GM23338 (cell line): Measurements from ENCODE around the gene DCDC2. TPM values are rescaled to one million over a fixed set of nuclear protein-coding genes. Genes with fewer than 3 reads are reported as not detected.

Experiments used
- ATAC-seq: fragments of 200-7000 bp; cut with Tn5 transposase; 3 replicates; pipeline ENCODE4 v1.9.1; 2020
- DNase-seq: peaks from one replicate; pipeline ENCODE4 v3.0.0-alpha.2; 2015; ENCODE audit warnings: low spot score
- H2AFZ ChIP-seq: fragments of 200-600 bp; sonication (generic); 2 replicates; pipeline ENCODE4 v1.8.0; 2016; ENCODE audit warnings: antibody characterized with exemption, mild to moderate bottlenecking, moderate library complexity
- H3F3A ChIP-seq: fragments of 200-600 bp; sonication (generic); replicated peaks from 2 replicates; pipeline ENCODE4 v1.8.0; 2017; ENCODE audit warnings: antibody characterized with exemption, mixed run types, low read depth
- H3K27ac ChIP-seq: fragments of 200-600 bp; sonication (generic); 2 replicates; pipeline ENCODE4 v1.6.1; 2016; ENCODE audit warnings: low read depth
- H3K27me3 ChIP-seq: fragments of 200-600 bp; sonication (generic); 2 replicates; pipeline ENCODE4 v1.8.0; 2016; ENCODE audit warnings: mild to moderate bottlenecking, mixed run types, moderate library complexity; ENCODE audit not compliant: insufficient read depth
- H3K36me3 ChIP-seq: fragments of 200-600 bp; sonication (generic); 2 replicates; pipeline ENCODE4 v1.8.0; 2016; ENCODE audit warnings: mild to moderate bottlenecking; ENCODE audit not compliant: insufficient read depth
- H3K4me1 ChIP-seq: fragments of 200-600 bp; sonication (generic); 2 replicates; pipeline ENCODE4 v1.8.0; 2016; ENCODE audit warnings: mild to moderate bottlenecking, moderate library complexity; ENCODE audit not compliant: insufficient read depth
- H3K4me2 ChIP-seq: fragments of 200-600 bp; sonication (generic); 2 replicates; pipeline ENCODE4 v1.7.1; 2017; ENCODE audit warnings: mixed run types
- H3K4me3 ChIP-seq: fragments of 200-600 bp; sonication (generic); 2 replicates; pipeline ENCODE4 v1.6.1; 2016; ENCODE audit warnings: mixed run types
- H3K79me2 ChIP-seq: fragments of 200-600 bp; sonication (generic); replicated peaks from 2 replicates; pipeline ENCODE4 v1.8.0; 2017; ENCODE audit warnings: mild to moderate bottlenecking; ENCODE audit not compliant: insufficient read depth
- H3K9me2 ChIP-seq: fragments of 200-600 bp; sonication (generic); 2 replicates; pipeline ENCODE4 v1.8.0; 2017; ENCODE audit not compliant: insufficient read depth
- H4K20me1 ChIP-seq: fragments of 200-600 bp; sonication (generic); replicated peaks from 2 replicates; pipeline ENCODE4 v1.8.0; 2017; ENCODE audit warnings: mild to moderate bottlenecking; ENCODE audit not compliant: insufficient read depth
- H3K27ac Mint-ChIP-seq: 2 replicates; pipeline ENCODE4 v1.8.0; 2020; ENCODE audit warnings: inconsistent platforms, mild to moderate bottlenecking, moderate library complexity, mixed read lengths
- H3K27me3 Mint-ChIP-seq: 3 replicates; pipeline ENCODE4 v1.8.0; 2022; ENCODE audit warnings: low read depth, mild to moderate bottlenecking, moderate library complexity, mixed read lengths, inconsistent platforms; ENCODE audit not compliant: insufficient read depth, poor library complexity
- H3K36me3 Mint-ChIP-seq: 3 replicates; pipeline ENCODE4 v1.8.0; 2021; ENCODE audit warnings: low read depth, mild to moderate bottlenecking, inconsistent platforms, moderate library complexity, mixed read lengths
- H3K4me1 Mint-ChIP-seq: 3 replicates; pipeline ENCODE4 v1.8.0; 2020; ENCODE audit warnings: mild to moderate bottlenecking, inconsistent platforms, mixed read lengths
- H3K4me3 Mint-ChIP-seq: 3 replicates; pipeline ENCODE4 v1.8.0; 2021; ENCODE audit warnings: moderate library complexity, mild to moderate bottlenecking, inconsistent platforms, mixed read lengths
- H3K9me3 Mint-ChIP-seq: 3 replicates; pipeline ENCODE4 v1.8.0; 2020; ENCODE audit warnings: moderate library complexity, mild to moderate bottlenecking, inconsistent platforms, mixed read lengths
- CREB1 ChIP-seq: fragments of 250-450 bp; sonication (Bioruptor Pico); IDR thresholded peaks from 2 replicates; pipeline ENCODE4 v1.5.0; 2020; ENCODE audit warnings: low read depth, mild to moderate bottlenecking, moderate library complexity
- CTCF ChIP-seq, 2 experiments: fragments of 200-600 bp in 1 of 2; sonication (generic) in 1 of 2; conservative IDR thresholded peaks; 2 replicates each; pipeline versions ENCODE4 v1.5.1 to v1.6.1; 2016 to 2017; ENCODE audit warnings: antibody characterized with exemption in 2 of 2, low read depth in 2 of 2, mild to moderate bottlenecking in 2 of 2, moderate library complexity in 1 of 2
- EZH2 ChIP-seq: fragments of 200-600 bp; sonication (generic); IDR thresholded peaks from one replicate; pipeline ENCODE4 v1.8.0; 2017; ENCODE audit warnings: antibody characterized with exemption, mild to moderate bottlenecking, low read depth; ENCODE audit not compliant: unreplicated experiment
- EZH2phosphoT487 ChIP-seq: fragments of 200-600 bp; sonication (generic); IDR thresholded peaks from one replicate; pipeline ENCODE4 v1.8.1; 2018; ENCODE audit warnings: antibody characterized with exemption; ENCODE audit not compliant: unreplicated experiment
- JUNB ChIP-seq: IDR thresholded peaks from one replicate; pipeline ENCODE4 v1.6.1; 2016; ENCODE audit warnings: antibody characterized with exemption; ENCODE audit not compliant: unreplicated experiment
- NANOG ChIP-seq: IDR thresholded peaks from 2 replicates; pipeline ENCODE4 v1.6.1; 2016; ENCODE audit warnings: antibody characterized with exemption, borderline replicate concordance
- POLR2AphosphoS5 ChIP-seq: IDR thresholded peaks from 2 replicates; pipeline ENCODE4 v1.6.1; 2016; ENCODE audit warnings: antibody characterized with exemption, low read depth
- STAT1 ChIP-seq: IDR thresholded peaks from one replicate; pipeline ENCODE4 v1.6.1; 2016; ENCODE audit warnings: antibody characterized with exemption; ENCODE audit not compliant: unreplicated experiment
- ZNF114 ChIP-seq: fragments of 250-450 bp; sonication (Bioruptor Pico); IDR thresholded peaks from 2 replicates; pipeline ENCODE4 v1.5.0; 2020; ENCODE audit warnings: mild to moderate bottlenecking, moderate library complexity
- ZNF331 ChIP-seq: fragments of 250-450 bp; sonication (Bioruptor Pico); IDR thresholded peaks from 2 replicates; pipeline ENCODE4 v1.5.0; 2020; ENCODE audit warnings: low read depth, mild to moderate bottlenecking, moderate library complexity
- polyA plus RNA-seq: library from polyadenylated mRNA; unstranded; fragments of >200 nt; fragmentation: Nextera tagmentation; extraction: Ambion mirVana; gene quantifications from 2 replicates; pipeline ENCODE4 v1.2.1, GENCODE V29; 2016
- total RNA-seq: library from RNA; depleted of rRNA; stranded (reverse); fragments of >200 nt; shearing (Covaris generic); gene quantifications from 2 replicates; pipeline ENCODE4 v1.2.3, GENCODE V29; 2014
- TF ChIP-seq, protein P1 (sequence below): IDR thresholded peaks from one replicate; pipeline ENCODE4 v1.6.1; 2018; ENCODE audit warnings: antibody characterized with exemption; ENCODE audit not compliant: unreplicated experiment
- TF ChIP-seq, protein P2 (sequence below): IDR thresholded peaks from 2 replicates; pipeline ENCODE4 v1.6.1; 2016; ENCODE audit warnings: antibody characterized with exemption
- TF ChIP-seq, protein P3 (sequence below): fragments of 250-450 bp; sonication (Bioruptor Pico); IDR thresholded peaks from 2 replicates; pipeline ENCODE4 v1.5.0; 2020; ENCODE audit warnings: mild to moderate bottlenecking, moderate library complexity

Gene DCDC2
- total and polyA plus RNA-seq, 2 experiments from 2014 or later: 0.59 to 0.79 TPM

GRCh38 chr6:24330137-24330732 is 27.6 kb downstream of the DCDC2 start (continued):
- no peak for TF ChIP-seq EZH2
- TF ChIP-seq ZNF331 (CRISPR knock-in tag): no peak
- no peak for TF ChIP-seq ZNF114 (CRISPR knock-in tag)

GRCh38 chr6:24329451-24329850 is 28.4 kb downstream of the DCDC2 start:
- TF ChIP-seq JUNB (no peak), CREB1 (CRISPR knock-in tag) (no peak), POLR2AphosphoS5 (no peak), EZH2 (no peak), STAT1 (no peak), ZNF331 (CRISPR knock-in tag) (no peak), ZNF114 (CRISPR knock-in tag) (no peak), EZH2phosphoT487 (no peak), NANOG (no peak), CTCF (conservative IDR thresholded peaks at IDR 0.05; ENCODE audit: low read depth in 2 of 2) (no peak)
- TF ChIP-seq, protein P1, sequence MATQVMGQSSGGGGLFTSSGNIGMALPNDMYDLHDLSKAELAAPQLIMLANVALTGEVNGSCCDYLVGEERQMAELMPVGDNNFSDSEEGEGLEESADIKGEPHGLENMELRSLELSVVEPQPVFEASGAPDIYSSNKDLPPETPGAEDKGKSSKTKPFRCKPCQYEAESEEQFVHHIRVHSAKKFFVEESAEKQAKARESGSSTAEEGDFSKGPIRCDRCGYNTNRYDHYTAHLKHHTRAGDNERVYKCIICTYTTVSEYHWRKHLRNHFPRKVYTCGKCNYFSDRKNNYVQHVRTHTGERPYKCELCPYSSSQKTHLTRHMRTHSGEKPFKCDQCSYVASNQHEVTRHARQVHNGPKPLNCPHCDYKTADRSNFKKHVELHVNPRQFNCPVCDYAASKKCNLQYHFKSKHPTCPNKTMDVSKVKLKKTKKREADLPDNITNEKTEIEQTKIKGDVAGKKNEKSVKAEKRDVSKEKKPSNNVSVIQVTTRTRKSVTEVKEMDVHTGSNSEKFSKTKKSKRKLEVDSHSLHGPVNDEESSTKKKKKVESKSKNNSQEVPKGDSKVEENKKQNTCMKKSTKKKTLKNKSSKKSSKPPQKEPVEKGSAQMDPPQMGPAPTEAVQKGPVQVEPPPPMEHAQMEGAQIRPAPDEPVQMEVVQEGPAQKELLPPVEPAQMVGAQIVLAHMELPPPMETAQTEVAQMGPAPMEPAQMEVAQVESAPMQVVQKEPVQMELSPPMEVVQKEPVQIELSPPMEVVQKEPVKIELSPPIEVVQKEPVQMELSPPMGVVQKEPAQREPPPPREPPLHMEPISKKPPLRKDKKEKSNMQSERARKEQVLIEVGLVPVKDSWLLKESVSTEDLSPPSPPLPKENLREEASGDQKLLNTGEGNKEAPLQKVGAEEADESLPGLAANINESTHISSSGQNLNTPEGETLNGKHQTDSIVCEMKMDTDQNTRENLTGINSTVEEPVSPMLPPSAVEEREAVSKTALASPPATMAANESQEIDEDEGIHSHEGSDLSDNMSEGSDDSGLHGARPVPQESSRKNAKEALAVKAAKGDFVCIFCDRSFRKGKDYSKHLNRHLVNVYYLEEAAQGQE: no peak
- TF ChIP-seq, protein P2, sequence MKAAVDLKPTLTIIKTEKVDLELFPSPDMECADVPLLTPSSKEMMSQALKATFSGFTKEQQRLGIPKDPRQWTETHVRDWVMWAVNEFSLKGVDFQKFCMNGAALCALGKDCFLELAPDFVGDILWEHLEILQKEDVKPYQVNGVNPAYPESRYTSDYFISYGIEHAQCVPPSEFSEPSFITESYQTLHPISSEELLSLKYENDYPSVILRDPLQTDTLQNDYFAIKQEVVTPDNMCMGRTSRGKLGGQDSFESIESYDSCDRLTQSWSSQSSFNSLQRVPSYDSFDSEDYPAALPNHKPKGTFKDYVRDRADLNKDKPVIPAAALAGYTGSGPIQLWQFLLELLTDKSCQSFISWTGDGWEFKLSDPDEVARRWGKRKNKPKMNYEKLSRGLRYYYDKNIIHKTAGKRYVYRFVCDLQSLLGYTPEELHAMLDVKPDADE: no peak
- TF ChIP-seq, protein P3, sequence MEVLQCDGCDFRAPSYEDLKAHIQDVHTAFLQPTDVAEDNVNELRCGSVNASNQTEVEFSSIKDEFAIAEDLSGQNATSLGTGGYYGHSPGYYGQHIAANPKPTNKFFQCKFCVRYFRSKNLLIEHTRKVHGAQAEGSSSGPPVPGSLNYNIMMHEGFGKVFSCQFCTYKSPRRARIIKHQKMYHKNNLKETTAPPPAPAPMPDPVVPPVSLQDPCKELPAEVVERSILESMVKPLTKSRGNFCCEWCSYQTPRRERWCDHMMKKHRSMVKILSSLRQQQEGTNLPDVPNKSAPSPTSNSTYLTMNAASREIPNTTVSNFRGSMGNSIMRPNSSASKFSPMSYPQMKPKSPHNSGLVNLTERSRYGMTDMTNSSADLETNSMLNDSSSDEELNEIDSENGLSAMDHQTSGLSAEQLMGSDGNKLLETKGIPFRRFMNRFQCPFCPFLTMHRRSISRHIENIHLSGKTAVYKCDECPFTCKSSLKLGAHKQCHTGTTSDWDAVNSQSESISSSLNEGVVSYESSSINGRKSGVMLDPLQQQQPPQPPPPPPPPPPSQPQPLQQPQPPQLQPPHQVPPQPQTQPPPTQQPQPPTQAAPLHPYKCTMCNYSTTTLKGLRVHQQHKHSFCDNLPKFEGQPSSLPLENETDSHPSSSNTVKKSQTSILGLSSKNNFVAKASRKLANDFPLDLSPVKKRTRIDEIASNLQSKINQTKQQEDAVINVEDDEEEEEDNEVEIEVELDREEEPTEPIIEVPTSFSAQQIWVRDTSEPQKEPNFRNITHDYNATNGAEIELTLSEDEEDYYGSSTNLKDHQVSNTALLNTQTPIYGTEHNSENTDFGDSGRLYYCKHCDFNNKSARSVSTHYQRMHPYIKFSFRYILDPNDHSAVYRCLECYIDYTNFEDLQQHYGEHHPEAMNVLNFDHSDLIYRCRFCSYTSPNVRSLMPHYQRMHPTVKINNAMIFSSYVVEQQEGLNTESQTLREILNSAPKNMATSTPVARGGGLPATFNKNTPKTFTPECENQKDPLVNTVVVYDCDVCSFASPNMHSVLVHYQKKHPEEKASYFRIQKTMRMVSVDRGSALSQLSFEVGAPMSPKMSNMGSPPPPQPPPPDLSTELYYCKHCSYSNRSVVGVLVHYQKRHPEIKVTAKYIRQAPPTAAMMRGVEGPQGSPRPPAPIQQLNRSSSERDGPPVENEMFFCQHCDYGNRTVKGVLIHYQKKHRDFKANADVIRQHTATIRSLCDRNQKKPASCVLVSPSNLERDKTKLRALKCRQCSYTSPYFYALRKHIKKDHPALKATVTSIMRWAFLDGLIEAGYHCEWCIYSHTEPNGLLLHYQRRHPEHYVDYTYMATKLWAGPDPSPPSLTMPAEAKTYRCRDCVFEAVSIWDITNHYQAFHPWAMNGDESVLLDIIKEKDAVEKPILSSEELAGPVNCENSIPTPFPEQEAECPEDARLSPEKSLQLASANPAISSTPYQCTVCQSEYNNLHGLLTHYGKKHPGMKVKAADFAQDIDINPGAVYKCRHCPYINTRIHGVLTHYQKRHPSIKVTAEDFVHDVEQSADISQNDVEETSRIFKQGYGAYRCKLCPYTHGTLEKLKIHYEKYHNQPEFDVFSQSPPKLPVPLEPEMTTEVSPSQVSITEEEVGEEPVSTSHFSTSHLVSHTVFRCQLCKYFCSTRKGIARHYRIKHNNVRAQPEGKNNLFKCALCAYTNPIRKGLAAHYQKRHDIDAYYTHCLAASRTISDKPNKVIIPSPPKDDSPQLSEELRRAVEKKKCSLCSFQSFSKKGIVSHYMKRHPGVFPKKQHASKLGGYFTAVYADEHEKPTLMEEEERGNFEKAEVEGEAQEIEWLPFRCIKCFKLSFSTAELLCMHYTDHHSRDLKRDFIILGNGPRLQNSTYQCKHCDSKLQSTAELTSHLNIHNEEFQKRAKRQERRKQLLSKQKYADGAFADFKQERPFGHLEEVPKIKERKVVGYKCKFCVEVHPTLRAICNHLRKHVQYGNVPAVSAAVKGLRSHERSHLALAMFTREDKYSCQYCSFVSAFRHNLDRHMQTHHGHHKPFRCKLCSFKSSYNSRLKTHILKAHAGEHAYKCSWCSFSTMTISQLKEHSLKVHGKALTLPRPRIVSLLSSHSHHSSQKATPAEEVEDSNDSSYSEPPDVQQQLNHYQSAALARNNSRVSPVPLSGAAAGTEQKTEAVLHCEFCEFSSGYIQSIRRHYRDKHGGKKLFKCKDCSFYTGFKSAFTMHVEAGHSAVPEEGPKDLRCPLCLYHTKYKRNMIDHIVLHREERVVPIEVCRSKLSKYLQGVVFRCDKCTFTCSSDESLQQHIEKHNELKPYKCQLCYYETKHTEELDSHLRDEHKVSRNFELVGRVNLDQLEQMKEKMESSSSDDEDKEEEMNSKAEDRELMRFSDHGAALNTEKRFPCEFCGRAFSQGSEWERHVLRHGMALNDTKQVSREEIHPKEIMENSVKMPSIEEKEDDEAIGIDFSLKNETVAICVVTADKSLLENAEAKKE: no peak
- ATAC-seq (no peak), DNase-seq (no peak)
- Histone ChIP-seq H4K20me1 (no peaks in the 10 kb centered on the region), H3K27ac (no peak overlapping the region), H3F3A (no peaks in the 10 kb centered on the region), H3K36me3 (no peaks in the 10 kb centered on the region), H3K4me3 (no peak overlapping the region), H3K4me1 (peaks cover 4% of the 10 kb centered on the region), H3K79me2 (no peaks in the 10 kb centered on the region), H3K4me2 (no peak overlapping the region), H3K27me3 (peaks cover under 1% of the 10 kb centered on the region; the same call in 1 of the 2 replicates), H3K9me2 (no peaks in the 10 kb centered on the region), H2AFZ (no peak overlapping the region)
- Mint-ChIP-seq H3K4me1 (peaks cover under 1% of the 10 kb centered on the region; the same call in 2 of the 3 replicates), H3K27ac (no peak overlapping the region), H3K27me3 (no peaks in the 10 kb centered on the region), H3K4me3 (no peak overlapping the region), H3K9me3 (no peaks in the 10 kb centered on the region), H3K36me3 (no peaks in the 10 kb centered on the region)
